Liver (tissue), 9 donors: ENCODE measurements around the gene CDCA3. TPM values are rescaled to one million over a fixed set of nuclear protein-coding genes. Genes with fewer than 3 reads are reported as not detected.

Source experiments
- DNase-seq: peaks from one replicate; pipeline ENCODE4 v3.0.0-alpha.2; 2017; ENCODE audit warnings: low spot score
- H3K27ac ChIP-seq, 2 donors: one replicate each; pipeline ENCODE4 v1.7.0; 2013; ENCODE audit warnings: inconsistent platforms in 2 of 2, low read length in 2 of 2, control low read depth in 1 of 2, low read depth in 1 of 2, mild to moderate bottlenecking in 1 of 2
- H3K27me3 ChIP-seq, 4 donors: one replicate each; pipeline versions ENCODE4 v1.6.1 to v1.7.0; 2013; ENCODE audit warnings: low read length in 3 of 4, inconsistent platforms in 1 of 4, mild to moderate bottlenecking in 1 of 4, moderate library complexity in 1 of 4; ENCODE audit not compliant: control insufficient read depth in 4 of 4, insufficient read depth in 4 of 4
- H3K36me3 ChIP-seq, 4 donors: one replicate each; pipeline versions ENCODE4 v1.6.1 to v1.7.0; 2013; ENCODE audit warnings: low read length in 3 of 4, mild to moderate bottlenecking in 3 of 4, low read depth in 1 of 4, moderate library complexity in 1 of 4; ENCODE audit not compliant: control insufficient read depth in 4 of 4, insufficient read depth in 3 of 4
- H3K4me1 ChIP-seq, 4 donors: one replicate each; pipeline versions ENCODE4 v1.6.1 to v1.7.0; 2013; ENCODE audit warnings: low read length in 3 of 4, mild to moderate bottlenecking in 3 of 4, moderate library complexity in 1 of 4; ENCODE audit not compliant: control insufficient read depth in 4 of 4, insufficient read depth in 4 of 4
- H3K4me3 ChIP-seq, 3 donors: one replicate each; pipeline versions ENCODE4 v1.6.1 to v1.7.0; 2013; ENCODE audit warnings: low read length in 3 of 3, control low read depth in 1 of 3, low read depth in 1 of 3, mild to moderate bottlenecking in 1 of 3
- H3K9ac ChIP-seq, 2 donors: one replicate each; pipeline ENCODE4 v1.7.0; 2013; ENCODE audit warnings: low read length in 2 of 2, mild to moderate bottlenecking in 2 of 2, moderate library complexity in 2 of 2, control low read depth in 1 of 2, low read depth in 1 of 2
- H3K9me3 ChIP-seq, 4 donors: one replicate each; pipeline versions ENCODE4 v1.6.1 to v1.7.0; 2013; ENCODE audit warnings: low read length in 3 of 4; ENCODE audit not compliant: control insufficient read depth in 4 of 4
- EGR1 ChIP-seq, 2 donors: IDR thresholded peaks; 2 replicates each; pipeline ENCODE4 v1.6.1; 2016 to 2018; ENCODE audit warnings: antibody characterized with exemption in 2 of 2, low read depth in 2 of 2
- FOXA1 ChIP-seq: IDR thresholded peaks from 2 replicates; pipeline ENCODE4 v1.6.1; 2016; ENCODE audit warnings: antibody characterized with exemption
- FOXA2 ChIP-seq: IDR thresholded peaks from 2 replicates; pipeline ENCODE4 v1.6.1; 2016; ENCODE audit warnings: antibody characterized with exemption
- GABPA ChIP-seq, 2 donors: IDR thresholded peaks in 1 of 2; conservative IDR thresholded peaks in 1 of 2; 2 replicates each; pipeline ENCODE4 v1.6.1; 2016; ENCODE audit warnings: antibody characterized with exemption in 2 of 2, mild to moderate bottlenecking in 1 of 2, moderate library complexity in 1 of 2
- HNF4A ChIP-seq, 2 donors: conservative IDR thresholded peaks; 2 replicates each; pipeline ENCODE4 v1.6.1; 2016; ENCODE audit warnings: antibody characterized with exemption in 2 of 2, mild to moderate bottlenecking in 2 of 2
- HNF4G ChIP-seq: IDR thresholded peaks from 2 replicates; pipeline ENCODE4 v1.6.1; 2016; ENCODE audit warnings: antibody characterized with exemption
- JUND ChIP-seq, 2 donors: IDR thresholded peaks; 2 replicates each; pipeline ENCODE4 v1.6.1; 2016; ENCODE audit warnings: antibody characterized with exemption in 2 of 2
- NR2F2 ChIP-seq: IDR thresholded peaks from 2 replicates; pipeline ENCODE4 v1.6.1; 2016; ENCODE audit warnings: antibody characterized with exemption
- RAD21 ChIP-seq, 2 donors: IDR thresholded peaks; 2 replicates each; pipeline ENCODE4 v1.6.1; 2016; ENCODE audit warnings: antibody characterized with exemption in 2 of 2, mild to moderate bottlenecking in 2 of 2
- RXRA ChIP-seq, 2 donors: IDR thresholded peaks; 2 replicates each; pipeline ENCODE4 v1.6.1; 2017 to 2018; ENCODE audit warnings: antibody characterized with exemption in 2 of 2, mild to moderate bottlenecking in 1 of 2
- SP1 ChIP-seq: IDR thresholded peaks from 2 replicates; pipeline ENCODE4 v1.6.1; 2018; ENCODE audit warnings: antibody characterized with exemption, mild to moderate bottlenecking
- TAF1 ChIP-seq: conservative IDR thresholded peaks from 2 replicates; pipeline ENCODE4 v1.6.1; 2016; ENCODE audit warnings: antibody characterized with exemption, mild to moderate bottlenecking
- YY1 ChIP-seq: IDR thresholded peaks from 2 replicates; pipeline ENCODE4 v1.6.1; 2016; ENCODE audit warnings: antibody characterized with exemption, mild to moderate bottlenecking
- WGBS: extraction: QIAGEN DNeasy Blood & Tissue Kit; methylation state at CpG from one replicate; pipeline ENCODE4 v1.1.7; 2013; 5-methylcytosine and 5-hydroxymethylcytosine counted together
- polyA plus RNA-seq, 2 donors: library from polyadenylated mRNA; stranded (reverse) in 1 of 2; unstranded in 1 of 2; fragments of 200-250 nt in 1 of 2; fragments of >200 nt in 1 of 2; fragmentation: Nextera tagmentation in 1 of 2; extraction: Ambion mirVana in 1 of 2; gene quantifications; one replicate each; pipeline versions ENCODE4 v1.2.1 to v1.2.3, GENCODE V29; 2013 to 2015
- total RNA-seq, 2 donors: library from RNA; depleted of rRNA; stranded (reverse); fragments of >200 nt; gene quantifications; one replicate each; pipeline ENCODE4 v1.2.3, GENCODE V29; 2014
- TF ChIP-seq, protein P1 (sequence below): fragments of 150-350 bp; IDR thresholded peaks from 2 replicates; pipeline ENCODE4 v1.5.1; 2017; ENCODE audit warnings: improper control_type of control experiment, low read depth, low read length; ENCODE audit not compliant: missing input control
- TF ChIP-seq, protein P2 (sequence below): IDR thresholded peaks from 2 replicates; pipeline ENCODE4 v1.6.1; 2016; ENCODE audit warnings: antibody characterized with exemption
- TF ChIP-seq, protein P3 (sequence below): IDR thresholded peaks from 2 replicates; pipeline ENCODE4 v1.6.1; 2016; ENCODE audit warnings: antibody characterized with exemption, mild to moderate bottlenecking
- TF ChIP-seq, protein P4 (sequence below): IDR thresholded peaks from 2 replicates; pipeline ENCODE4 v1.6.1; 2016; ENCODE audit warnings: antibody characterized with exemption
- TF ChIP-seq, protein P5 (sequence below): IDR thresholded peaks from 2 replicates; pipeline ENCODE4 v1.6.1; 2016; ENCODE audit warnings: antibody characterized with exemption
- donor health status: healthy.
- donor health status: healthy.
- donor health status: healthy.
- donor health status: healthy.
- donor health status: healthy.

The CDCA3 gene
- total and polyA plus RNA-seq, 4 donors, result 0.25 to 26.0 (median 2.6) TPM

DNA sequence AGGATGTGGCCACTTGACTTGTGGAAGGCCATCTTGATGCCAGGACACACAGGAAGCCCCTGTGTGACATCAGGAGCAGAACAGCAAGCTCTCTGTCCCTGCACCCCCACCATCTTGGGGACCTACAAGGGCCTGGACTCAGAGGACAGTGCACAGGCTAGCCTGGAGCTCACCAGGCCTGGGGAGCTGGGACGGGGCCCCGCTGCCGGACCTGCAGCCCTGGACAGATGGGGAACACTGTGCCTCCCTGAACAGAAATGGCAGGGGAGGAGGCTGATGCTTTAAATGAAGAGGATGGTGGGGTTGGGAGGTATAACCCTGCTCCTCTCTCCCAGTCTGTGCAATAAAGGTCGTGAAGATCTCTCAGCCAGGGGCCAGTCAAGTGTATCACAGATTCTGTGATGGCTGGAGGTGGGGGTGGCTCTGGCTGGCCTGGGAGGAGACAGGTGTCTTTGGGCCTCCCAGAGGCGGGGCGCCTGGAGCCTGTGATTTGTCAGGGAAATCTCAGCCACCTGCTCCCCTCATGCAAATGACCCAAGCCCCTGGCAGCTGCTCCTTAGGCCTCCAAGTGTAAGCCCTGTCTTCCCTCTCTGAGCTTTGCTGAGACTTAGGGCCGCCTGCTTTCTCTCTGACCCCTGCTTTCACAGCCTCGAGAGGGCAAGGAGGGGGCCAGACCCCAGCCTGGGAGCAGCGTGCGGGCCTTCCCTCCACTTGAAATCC is 11.4 kb downstream of the CDCA3 start (continued):
- TF ChIP-seq RXRA (IDR thresholded peaks at IDR 0.05) (no peak), FOXA2 (no peak)

DNA sequence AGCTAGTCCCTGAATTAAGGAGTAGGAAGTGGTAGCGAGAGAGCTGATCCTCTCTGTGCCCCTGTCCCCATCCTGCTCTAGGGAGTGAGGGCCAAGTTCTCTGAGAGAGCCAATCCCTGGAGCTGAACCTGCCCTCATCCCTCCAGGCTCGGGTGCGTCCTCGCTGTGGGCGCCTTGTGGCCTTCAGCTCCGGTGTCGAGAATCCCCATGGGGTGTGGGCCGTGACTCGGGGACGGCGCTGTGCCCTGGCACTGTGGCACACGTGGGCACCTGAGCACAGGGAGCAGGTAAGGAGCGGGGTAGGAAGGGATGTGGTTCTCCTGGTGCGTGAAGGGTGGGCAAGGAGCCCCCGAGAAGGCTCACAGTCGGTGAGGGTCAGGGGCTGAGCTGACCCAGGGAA is 12.2 kb downstream of the CDCA3 start:
- H3K27me3 ChIP-seq, result no peaks in the 10 kb centered on the region
- no peak overlapping the region for H3K27ac ChIP-seq
- DNase-seq, result no peak
- no peak overlapping the region for H3K4me3 ChIP-seq
- H3K36me3 ChIP-seq, result peaks cover 0 to 2% (median 0%) of the 10 kb centered on the region in 4 donors
- 92% methylated on average over 16 of the region's 16 CpGs for WGBS
- H3K4me1 ChIP-seq, result peaks cover 0 to 3% (median under 1%) of the 10 kb centered on the region in 4 donors
- TF ChIP-seq, protein P1, sequence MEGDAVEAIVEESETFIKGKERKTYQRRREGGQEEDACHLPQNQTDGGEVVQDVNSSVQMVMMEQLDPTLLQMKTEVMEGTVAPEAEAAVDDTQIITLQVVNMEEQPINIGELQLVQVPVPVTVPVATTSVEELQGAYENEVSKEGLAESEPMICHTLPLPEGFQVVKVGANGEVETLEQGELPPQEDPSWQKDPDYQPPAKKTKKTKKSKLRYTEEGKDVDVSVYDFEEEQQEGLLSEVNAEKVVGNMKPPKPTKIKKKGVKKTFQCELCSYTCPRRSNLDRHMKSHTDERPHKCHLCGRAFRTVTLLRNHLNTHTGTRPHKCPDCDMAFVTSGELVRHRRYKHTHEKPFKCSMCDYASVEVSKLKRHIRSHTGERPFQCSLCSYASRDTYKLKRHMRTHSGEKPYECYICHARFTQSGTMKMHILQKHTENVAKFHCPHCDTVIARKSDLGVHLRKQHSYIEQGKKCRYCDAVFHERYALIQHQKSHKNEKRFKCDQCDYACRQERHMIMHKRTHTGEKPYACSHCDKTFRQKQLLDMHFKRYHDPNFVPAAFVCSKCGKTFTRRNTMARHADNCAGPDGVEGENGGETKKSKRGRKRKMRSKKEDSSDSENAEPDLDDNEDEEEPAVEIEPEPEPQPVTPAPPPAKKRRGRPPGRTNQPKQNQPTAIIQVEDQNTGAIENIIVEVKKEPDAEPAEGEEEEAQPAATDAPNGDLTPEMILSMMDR, result no peak
- TF ChIP-seq SP1 (no peak), EGR1 (IDR thresholded peaks at IDR 0.05; ENCODE audit: low read depth in 2 of 2) (no peak), FOXA2 (no peak), GABPA (IDR thresholded peaks at IDR 0.05 in 1 of 2, conservative IDR thresholded peaks at IDR 0.05 in 1 of 2) (no peak), HNF4G (no peak), HNF4A (conservative IDR thresholded peaks at IDR 0.05) (no peak), NR2F2 (no peak), RXRA (IDR thresholded peaks at IDR 0.05) (no peak), FOXA1 (no peak), TAF1 (no peak), RAD21 (IDR thresholded peaks at IDR 0.05) (no peak), YY1 (no peak), JUND (IDR thresholded peaks at IDR 0.05) (no peak)
- TF ChIP-seq, protein P2, sequence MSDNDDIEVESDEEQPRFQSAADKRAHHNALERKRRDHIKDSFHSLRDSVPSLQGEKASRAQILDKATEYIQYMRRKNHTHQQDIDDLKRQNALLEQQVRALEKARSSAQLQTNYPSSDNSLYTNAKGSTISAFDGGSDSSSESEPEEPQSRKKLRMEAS, result no peak
- TF ChIP-seq, protein P3, sequence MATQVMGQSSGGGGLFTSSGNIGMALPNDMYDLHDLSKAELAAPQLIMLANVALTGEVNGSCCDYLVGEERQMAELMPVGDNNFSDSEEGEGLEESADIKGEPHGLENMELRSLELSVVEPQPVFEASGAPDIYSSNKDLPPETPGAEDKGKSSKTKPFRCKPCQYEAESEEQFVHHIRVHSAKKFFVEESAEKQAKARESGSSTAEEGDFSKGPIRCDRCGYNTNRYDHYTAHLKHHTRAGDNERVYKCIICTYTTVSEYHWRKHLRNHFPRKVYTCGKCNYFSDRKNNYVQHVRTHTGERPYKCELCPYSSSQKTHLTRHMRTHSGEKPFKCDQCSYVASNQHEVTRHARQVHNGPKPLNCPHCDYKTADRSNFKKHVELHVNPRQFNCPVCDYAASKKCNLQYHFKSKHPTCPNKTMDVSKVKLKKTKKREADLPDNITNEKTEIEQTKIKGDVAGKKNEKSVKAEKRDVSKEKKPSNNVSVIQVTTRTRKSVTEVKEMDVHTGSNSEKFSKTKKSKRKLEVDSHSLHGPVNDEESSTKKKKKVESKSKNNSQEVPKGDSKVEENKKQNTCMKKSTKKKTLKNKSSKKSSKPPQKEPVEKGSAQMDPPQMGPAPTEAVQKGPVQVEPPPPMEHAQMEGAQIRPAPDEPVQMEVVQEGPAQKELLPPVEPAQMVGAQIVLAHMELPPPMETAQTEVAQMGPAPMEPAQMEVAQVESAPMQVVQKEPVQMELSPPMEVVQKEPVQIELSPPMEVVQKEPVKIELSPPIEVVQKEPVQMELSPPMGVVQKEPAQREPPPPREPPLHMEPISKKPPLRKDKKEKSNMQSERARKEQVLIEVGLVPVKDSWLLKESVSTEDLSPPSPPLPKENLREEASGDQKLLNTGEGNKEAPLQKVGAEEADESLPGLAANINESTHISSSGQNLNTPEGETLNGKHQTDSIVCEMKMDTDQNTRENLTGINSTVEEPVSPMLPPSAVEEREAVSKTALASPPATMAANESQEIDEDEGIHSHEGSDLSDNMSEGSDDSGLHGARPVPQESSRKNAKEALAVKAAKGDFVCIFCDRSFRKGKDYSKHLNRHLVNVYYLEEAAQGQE, result no peak
- TF ChIP-seq, protein P4, sequence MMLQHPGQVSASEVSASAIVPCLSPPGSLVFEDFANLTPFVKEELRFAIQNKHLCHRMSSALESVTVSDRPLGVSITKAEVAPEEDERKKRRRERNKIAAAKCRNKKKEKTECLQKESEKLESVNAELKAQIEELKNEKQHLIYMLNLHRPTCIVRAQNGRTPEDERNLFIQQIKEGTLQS, result no peak
- TF ChIP-seq, protein P5, sequence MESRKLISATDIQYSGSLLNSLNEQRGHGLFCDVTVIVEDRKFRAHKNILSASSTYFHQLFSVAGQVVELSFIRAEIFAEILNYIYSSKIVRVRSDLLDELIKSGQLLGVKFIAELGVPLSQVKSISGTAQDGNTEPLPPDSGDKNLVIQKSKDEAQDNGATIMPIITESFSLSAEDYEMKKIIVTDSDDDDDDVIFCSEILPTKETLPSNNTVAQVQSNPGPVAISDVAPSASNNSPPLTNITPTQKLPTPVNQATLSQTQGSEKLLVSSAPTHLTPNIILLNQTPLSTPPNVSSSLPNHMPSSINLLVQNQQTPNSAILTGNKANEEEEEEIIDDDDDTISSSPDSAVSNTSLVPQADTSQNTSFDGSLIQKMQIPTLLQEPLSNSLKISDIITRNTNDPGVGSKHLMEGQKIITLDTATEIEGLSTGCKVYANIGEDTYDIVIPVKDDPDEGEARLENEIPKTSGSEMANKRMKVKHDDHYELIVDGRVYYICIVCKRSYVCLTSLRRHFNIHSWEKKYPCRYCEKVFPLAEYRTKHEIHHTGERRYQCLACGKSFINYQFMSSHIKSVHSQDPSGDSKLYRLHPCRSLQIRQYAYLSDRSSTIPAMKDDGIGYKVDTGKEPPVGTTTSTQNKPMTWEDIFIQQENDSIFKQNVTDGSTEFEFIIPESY, result no peak
- H3K9ac ChIP-seq, result no peak overlapping the region
- H3K9me3 ChIP-seq, result no peaks in the 10 kb centered on the region
